GM15510 (cell line): ENCODE measurements around the gene KLHL35.

Source experiments
- POLR2A ChIP-seq: IDR thresholded peaks from 3 replicates; pipeline ENCODE4 v1.6.1; 2011; ENCODE audit warnings: borderline replicate concordance; ENCODE audit not compliant: insufficient read length; ENCODE audit errors: extremely low read depth

The KLHL35 gene

GRCh38 chr11:75402002-75402773 is 30.8 kb downstream of the KLHL35 start:
- no peak for TF ChIP-seq POLR2A

DNA sequence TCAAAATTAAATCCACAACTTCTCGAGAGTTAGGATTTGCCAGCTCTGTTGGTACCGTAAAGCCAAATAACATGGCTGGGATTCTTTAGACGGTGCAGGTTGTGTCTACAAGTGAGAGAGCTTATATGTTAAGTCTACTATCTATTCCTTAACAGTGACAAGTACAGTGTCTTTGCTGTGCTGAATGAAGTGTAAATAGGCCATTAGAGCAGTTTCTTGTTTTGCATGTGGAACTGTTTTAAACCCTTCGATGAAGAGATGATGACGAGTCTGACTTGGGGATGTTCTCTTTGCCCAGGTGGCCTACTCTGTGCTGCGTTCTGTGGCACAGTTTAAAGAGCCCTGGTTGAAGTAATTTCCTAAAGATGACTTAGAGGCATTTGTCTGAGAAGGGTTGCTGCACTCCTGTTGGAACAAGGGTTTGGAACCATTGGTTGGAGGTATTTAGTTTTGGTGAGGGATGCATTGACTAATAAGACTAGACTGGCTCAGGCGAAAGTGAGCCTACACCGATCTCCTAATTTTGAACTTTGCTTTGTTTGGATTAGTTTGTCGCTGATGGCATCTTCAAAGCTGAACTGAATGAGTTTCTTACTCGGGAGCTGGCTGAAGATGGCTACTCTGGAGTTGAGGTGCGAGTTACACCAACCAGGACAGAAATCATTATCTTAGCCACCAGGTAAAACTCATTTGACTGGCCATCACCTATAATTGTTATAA is 32.7 kb downstream of the KLHL35 start:
- TF ChIP-seq POLR2A = no peak

DNA sequence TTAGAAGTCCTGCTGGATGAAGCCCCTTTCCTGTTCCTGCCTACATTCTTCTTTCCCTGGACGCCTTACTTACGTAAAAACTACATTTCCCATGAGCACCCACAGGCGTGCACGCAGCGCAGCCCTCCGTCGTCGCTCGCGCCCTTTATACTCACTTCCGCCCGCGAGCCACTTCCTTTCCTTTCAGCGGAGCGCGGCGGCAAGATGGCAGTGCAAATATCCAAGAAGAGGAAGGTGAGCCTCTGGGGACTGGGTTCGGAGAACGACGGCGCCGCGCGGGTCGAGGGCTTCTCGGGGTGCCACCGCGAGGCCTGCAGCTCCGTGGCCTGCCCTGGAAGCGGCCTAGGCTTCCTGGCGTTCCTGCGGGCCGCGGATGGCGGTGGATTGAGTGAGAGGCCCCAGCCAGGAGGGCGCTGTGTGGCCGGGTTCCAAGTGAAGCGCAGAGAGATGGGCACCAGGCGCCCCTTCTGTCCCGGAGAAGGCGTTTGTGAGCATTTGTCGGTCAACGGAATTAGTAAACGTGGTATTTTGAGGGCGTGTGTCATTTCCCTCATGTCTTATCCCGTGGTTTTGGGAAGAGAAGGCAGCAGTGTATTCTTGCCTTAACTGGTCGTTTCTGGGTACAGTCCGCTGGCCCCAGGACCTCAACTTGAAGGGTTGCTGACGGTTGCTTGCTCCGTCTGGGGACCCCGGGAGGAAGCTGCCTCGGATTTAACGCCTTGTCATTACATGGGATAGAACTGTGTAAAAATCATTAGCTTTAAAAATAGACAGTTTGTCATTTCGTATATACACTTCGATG is 33.5 kb downstream of the KLHL35 start, which contains the start of gene RPS3:
Gene RPS3, plus strand, starts transcription at position 175 of the 802 bp plus-strand sequence. Its CDS starts 30 bp downstream, at position 205.
- TF ChIP-seq POLR2A = peak; percentile 99

DNA sequence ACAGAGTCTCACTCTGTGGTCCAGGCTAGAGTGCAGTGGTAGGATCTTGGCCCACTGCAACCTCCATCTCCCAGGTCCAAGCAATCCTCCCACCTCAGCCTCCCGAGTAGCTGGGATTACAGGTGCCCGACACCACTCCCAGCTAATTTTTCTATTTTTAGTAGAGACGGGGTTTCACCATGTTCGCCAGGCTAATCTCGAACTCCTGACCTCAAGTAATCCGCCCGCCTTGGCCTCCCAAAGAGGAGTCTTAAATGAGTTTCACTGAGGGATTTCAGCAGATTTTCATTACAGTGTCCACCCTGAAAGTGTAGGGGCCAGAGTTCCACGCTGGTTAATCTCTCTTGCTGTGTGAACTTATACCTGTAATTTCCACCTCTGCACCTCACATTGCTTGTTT is 34.1 kb downstream of the KLHL35 start:
- TF ChIP-seq POLR2A = no peak

- TF ChIP-seq POLR2A = no peak
Observed at GRCh38 chr11:75394085-75394840, 38.7 kb downstream of the KLHL35 start.

- TF ChIP-seq POLR2A = no peak
Observed at GRCh38 chr11:75389925-75390324, 43.1 kb downstream of the KLHL35 start.

DNA sequence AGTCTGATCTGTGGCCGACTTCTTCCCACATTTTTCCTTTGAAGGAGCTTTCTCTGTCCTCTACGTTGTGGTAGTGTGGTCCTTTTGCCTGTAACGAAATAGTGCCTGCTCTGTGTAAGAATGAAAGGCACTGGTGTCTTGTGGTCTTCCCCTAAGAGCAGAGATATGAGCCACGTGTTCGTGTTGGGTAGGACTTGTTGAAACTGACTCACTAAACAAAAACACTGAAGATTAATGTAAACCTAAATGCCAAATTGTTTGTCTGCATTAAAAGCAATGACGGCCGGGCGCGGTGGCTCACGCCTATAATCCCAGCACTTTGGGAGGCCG is 43.8 kb downstream of the KLHL35 start:
- no peak for TF ChIP-seq POLR2A

DNA sequence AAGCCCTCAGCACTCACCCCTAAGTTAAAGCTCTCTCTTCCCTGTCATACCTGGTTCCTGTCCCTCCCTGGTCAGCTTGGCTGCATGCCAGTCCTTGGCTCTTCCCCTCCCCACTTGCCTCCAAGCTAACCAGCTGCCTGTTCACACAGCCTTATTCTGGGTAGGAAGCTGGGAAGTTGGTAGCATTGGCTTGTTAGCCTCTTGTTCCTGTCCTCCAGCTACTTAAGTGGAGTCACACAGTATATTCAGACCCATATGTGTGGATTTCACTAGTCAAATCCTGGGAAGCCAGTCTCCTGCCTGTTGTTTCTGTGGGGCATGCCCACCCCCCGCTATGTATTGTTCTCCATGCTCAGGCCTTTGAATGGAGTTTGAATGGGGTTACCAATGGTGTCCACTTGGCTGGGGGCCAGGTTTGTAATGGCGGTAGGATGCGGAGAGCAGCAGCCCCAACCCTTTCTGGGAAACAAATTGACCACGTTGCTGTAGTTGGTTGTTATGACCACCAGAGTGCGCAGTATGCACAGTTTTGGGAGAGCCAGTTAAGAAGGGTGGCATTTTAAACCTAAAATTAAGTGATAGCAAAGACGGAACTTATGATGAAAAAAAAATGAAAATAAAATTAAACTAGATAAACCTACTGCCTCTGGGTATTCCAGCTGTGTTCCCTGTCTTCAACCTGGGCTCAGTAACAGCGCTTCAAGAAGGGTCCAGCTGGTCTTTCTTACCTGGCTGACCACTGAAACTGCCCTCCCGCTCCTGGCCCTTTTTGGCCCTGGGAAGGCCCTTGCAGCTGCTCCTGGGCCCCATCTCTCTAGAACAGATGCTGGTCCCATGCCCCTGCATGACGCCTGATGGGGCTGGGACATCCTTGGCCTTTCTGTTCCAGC is 44.4 kb downstream of the KLHL35 start:
- TF ChIP-seq POLR2A = no peak

GRCh38 chr11:75387736-75388294 is 45.2 kb downstream of the KLHL35 start:
- TF ChIP-seq POLR2A = no peak

- TF ChIP-seq POLR2A = no peak
Observed at GRCh38 chr11:75386942-75387630, 45.9 kb downstream of the KLHL35 start.

GRCh38 chr11:75384438-75385080 is 48.4 kb downstream of the KLHL35 start:
- TF ChIP-seq POLR2A = no peak

- no peak for TF ChIP-seq POLR2A
Observed at GRCh38 chr11:75383246-75383645, 49.8 kb downstream of the KLHL35 start.
